ENCODE measurements around the gene ALG14. TPM values are rescaled to one million over a fixed set of nuclear protein-coding genes. Genes with fewer than 3 reads are reported as not detected.

The ALG14 gene
- total and polyA plus RNA-seq, 10 of the 15 experiments (the other 5 are each of a cell fraction or from before 2014, with no cell fraction given): 2.6 to 19.2 (median 7.5) TPM

DNA sequence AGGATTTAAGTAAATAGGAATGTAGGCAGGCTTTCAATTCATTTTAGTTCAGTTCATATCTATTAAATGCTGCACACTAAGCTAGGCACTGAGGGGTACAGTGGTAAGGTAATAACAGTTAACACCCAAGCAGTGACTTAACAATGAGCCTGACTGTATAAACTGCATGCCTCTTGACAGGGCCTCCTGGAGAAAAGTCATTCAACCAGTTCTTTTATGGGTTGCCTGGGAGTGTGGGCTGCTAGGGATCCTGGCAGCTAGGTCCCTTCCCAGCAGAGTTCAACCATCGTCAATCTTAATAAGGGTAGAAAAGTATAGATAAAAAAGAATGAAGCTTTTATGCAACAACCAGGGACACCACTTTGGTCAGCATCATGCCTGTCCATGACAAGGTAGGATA, 8.1 kb upstream of the ALG14 start (continued):
- TF ChIP-seq MAX (IDR thresholded peaks at IDR 0.05; ENCODE audit: low read depth, low read length) (no peak), NR2C1 (IDR thresholded peaks at IDR 0.05) (no peak), RAD51 (IDR thresholded peaks at IDR 0.05) (no peak), RBBP5 (conservative IDR thresholded peaks at IDR 0.05) (no peak), MXI1 (IDR thresholded peaks at IDR 0.05; ENCODE audit: low read depth, low read length) (no peak), HCFC1 (IDR thresholded peaks at IDR 0.05; ENCODE audit: low read length) (no peak), JUND (IDR thresholded peaks at IDR 0.05; ENCODE audit: low read depth, low read length) (no peak), LARP7 (IDR thresholded peaks at IDR 0.05) (no peak), PRDM15 (CRISPR knock-in tag; IDR thresholded peaks at IDR 0.05) (no peak)

GRCh38 chr1:95080446-95080845, 7.7 kb upstream of the ALG14 start:
- ATAC-seq: no peak
- WGBS (ENCODE audit: insufficient coverage, insufficient replicate concordance, low lambda C conversion rate, missing lambda C conversion rate): 43% methylated on average over 1 of the region's 1 CpG
- no peak for DNase-seq (ENCODE audit: low read depth, low spot score)
- Histone ChIP-seq H3K4me3 (no peak overlapping the region), H3K9me3 (replicated peaks; ENCODE audit: control insufficient read depth, insufficient read depth, low read length) (no peaks in the 10 kb centered on the region), H3K27me3 (replicated peaks in 1 of 2; ENCODE audit: control insufficient read depth in 2 of 2, insufficient read depth in 2 of 2, low read length in 1 of 2) (peaks cover 0 to 2% of the 10 kb centered on the region in 2 experiments; a peak in 1 of 4 replicates), H3K9ac (ENCODE audit: control insufficient read depth, insufficient read depth, low read length) (no peak overlapping the region), H4K20me1 (ENCODE audit: control insufficient read depth, insufficient read depth) (no peaks in the 10 kb centered on the region), H3K79me2 (ENCODE audit: control insufficient read depth, insufficient read depth, low read length) (no peaks in the 10 kb centered on the region), H3K36me3 (ENCODE audit: control insufficient read depth in 2 of 2, insufficient read depth in 2 of 2, low read length in 1 of 2) (no peaks in the 10 kb centered on the region), H3K4me2 (ENCODE audit: control insufficient read depth, insufficient read depth) (no peak overlapping the region), H3K27ac (ENCODE audit: control insufficient read depth, insufficient read depth) (no peak overlapping the region), H2AFZ (ENCODE audit: control insufficient read depth, low read depth, low read length) (no peak overlapping the region), H3K4me1 (ENCODE audit: control insufficient read depth, insufficient read depth, low read length) (no peaks in the 10 kb centered on the region)
- no peak for TF ChIP-seq KDM1A (IDR thresholded peaks at IDR 0.05; ENCODE audit: borderline replicate concordance)
- no peak for TF ChIP-seq NFXL1 (IDR thresholded peaks at IDR 0.05; ENCODE audit: borderline replicate concordance)
- TF ChIP-seq IRF5 (IDR thresholded peaks at IDR 0.05; ENCODE audit: borderline replicate concordance): no peak
- no peak for TF ChIP-seq HCFC1 (IDR thresholded peaks at IDR 0.05; ENCODE audit: low read length)
- TF ChIP-seq USF2 (IDR thresholded peaks at IDR 0.05; ENCODE audit: borderline replicate concordance, low read depth, low read length): no peak
- no peak for TF ChIP-seq E2F4 (IDR thresholded peaks at IDR 0.05; ENCODE audit: low read depth, low read length)
- no peak for TF ChIP-seq KLF5 (IDR thresholded peaks at IDR 0.05; ENCODE audit: partially characterized antibody)
- no peak for TF ChIP-seq RELA (IDR thresholded peaks at IDR 0.05; ENCODE audit: borderline replicate concordance, partially characterized antibody)
- POLR2A ChIA-PET: no interaction called here
- intact Hi-C loops (cut with micrococcal nuclease; ENCODE audit: unreplicated experiment): no loop called here
- RAD21 ChIA-PET (ENCODE audit: unreplicated experiment): no interaction called here
- SMC1A ChIA-PET (ENCODE audit: uncharacterized antibody, unreplicated experiment): interaction anchor here (1.1 kb wide), 1 partner anchor 154 kb away, joined by 4 read pairs; the partner anchor contains the start of gene RWDD3
- in situ Hi-C loops (cut with MboI): loop anchor here (5.0 kb wide), 1 partner anchor 157 kb away; no protein-coding TSS in a partner anchor
- BruUV-seq (replicated peaks): no TSS peak
- FAIRE-seq: no peak
- CTCF ChIA-PET: interaction anchor here (1.2 to 2.4 kb wide), 2 partner anchors 153 to 165 kb away, joined by 3 to 8 read pairs; partner anchors contain the start of gene RWDD3
